HCEC 1CT (cell line): ENCODE results near the gene ZBTB25.

Experiments used
- DNase-seq: peaks from one replicate; pipeline ENCODE4 v3.0.0-alpha.2; 2017

The ZBTB25 gene

DNA sequence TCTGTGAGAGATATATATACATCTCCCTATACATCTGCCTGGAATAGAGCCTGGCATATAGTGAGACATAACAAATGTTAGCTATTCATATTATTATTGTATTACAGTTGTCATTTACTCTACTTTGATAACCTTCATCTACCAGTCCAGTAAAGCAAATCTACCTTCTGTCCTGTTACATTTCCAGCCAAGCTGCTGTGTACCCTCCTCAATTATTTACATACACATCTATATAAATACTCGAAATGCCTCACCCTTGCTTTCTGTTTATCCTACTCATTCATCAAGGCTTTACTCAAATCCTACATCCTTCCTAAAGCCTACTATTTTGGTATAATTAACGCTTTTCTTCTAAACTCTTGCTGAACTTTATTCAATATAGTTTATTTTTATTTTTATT is 9.6 kb upstream of the ZBTB25 start:
- no peak for DNase-seq

DNA sequence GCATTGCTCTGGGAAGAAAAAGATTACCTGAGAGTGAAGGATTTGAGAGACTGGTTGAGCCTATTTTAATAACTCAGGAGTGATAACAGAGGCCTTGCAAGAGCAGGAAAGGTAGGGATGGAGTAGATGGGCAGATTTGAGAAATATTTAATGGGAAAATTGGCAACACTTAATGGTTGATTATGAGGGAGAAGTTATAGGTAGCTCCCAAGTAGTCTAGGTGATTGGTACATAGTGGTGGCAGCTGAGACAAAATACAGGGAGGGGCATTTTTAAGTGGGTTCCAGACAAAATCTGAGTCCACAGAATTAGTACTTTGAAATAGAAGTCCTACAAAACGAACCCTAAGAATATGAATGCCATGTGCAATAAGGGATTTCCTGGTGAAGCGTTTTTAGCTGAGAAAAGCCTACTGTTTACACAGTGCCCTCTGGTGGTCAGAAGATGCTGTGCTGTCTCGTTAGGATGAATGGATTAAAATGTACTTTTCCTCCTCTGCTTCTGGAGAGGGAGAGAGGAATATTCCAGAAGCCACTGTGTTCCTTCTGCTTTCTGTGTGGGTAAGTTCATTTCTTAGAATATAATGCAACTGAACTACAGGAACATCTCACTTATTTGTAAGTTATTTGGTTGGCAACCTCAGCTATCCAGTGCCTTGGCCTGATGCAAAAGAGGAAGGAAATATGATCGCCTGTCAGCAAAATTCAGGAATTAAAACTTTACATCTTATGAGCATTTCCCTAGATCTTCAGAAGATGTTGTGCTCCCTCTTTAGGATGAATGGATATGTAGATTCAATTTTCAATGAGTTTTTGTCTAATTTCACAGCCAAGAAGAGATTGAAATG is 7.4 kb upstream of the ZBTB25 start:
- DNase-seq, result peak; percentile 67

DNA sequence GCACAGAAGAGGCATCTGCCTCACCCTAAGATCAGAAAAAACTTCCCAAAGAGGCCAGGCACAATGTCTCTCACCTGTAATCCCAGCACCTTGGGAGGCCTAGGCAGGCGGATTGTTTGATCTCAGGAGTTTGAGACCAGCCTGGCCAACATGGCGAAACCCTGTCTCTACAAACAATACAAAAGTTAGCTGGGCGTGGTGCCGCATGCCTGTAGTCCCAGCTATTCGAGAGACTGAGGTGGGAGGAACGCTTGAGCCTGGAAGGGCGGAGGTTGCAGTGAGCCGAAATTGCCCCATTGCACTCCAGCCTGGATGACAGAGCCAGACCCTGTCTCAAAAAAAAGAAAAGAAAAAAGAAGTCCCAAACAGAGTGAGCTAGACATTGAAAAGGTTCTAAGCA is 5.4 kb upstream of the ZBTB25 start:
- DNase-seq, result no peak

DNA sequence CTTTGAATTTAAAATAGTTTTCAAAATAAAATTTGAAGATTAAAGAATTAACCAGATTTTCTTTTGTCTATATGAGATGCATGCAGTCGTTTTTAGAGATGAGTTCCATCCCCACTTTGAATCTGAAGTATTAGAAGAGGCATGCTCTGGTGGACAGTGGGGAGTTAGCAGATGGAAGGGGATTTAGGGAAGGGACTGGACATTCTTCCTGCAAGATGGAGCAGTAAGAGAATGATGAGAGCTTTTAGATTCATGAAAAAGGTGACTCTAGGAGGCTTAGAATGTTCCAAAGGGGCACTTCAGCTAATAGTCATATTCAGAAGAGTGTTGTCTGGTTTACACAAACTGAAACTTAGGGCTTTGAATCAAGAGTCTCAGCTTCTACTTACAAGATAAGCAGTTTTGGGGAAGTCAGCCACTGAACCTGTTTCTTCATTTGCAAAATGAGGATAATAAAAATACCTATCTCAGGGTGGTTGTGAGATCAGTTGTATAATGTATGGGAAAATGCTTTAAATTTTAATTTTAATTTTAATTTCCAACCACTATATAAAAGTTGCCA is 4.7 kb upstream of the ZBTB25 start:
- no peak for DNase-seq

DNA sequence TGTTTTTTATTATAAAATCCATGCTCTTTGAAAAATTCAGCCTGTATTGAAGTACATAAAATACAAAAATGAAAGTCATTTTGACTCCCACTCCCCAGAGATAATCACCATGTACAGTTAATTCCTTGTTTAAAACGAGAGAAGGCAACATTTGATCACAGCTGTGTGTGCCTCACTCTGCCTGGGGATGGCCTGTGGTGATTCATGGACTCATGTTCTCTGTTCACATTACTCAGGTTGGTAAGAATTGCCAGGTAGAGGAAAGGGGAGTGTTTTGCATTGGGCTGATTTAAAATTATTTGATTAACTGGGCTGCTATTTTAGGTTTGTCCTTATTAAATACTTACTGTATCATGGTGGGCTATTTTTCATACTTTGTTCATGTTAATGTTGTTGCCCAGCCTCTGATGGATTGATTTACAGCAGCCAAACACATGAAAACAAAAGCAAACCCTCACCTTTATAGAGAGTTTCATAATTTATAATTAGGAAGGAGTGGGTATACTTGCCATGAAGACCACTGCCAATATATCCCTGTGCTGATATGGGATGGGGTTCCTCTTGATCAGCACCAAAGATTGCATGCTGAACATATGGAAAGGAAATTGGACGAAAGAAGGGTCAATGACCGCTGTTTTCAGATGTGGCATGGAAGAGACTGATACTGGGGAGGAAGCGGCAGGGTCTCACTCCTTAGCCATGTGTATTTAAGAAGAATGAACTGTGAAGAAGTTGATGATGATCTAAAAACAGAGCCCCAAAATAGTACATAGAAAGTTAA is 3.9 kb upstream of the ZBTB25 start:
- peak; percentile 55 for DNase-seq

DNA sequence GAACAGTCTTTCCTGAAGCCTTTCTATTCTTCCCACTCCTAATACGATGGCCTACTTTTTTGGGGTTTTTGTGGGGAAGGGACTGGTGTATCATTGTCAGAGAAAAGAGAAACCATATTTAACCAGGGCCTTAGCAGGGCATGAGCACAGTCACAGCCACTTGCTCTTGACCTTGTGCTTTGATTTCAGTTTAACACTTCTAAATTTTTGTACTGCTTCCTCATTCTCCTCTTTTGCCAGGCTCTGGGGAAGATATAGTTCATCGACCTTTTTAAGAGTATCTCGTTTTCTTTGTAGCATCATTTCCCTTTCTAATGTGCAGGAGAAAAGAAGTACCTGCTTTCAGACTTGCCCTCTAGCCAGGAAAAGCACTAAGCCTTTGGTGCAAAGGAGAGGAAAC is 3.1 kb upstream of the ZBTB25 start:
- DNase-seq, result no peak

DNA sequence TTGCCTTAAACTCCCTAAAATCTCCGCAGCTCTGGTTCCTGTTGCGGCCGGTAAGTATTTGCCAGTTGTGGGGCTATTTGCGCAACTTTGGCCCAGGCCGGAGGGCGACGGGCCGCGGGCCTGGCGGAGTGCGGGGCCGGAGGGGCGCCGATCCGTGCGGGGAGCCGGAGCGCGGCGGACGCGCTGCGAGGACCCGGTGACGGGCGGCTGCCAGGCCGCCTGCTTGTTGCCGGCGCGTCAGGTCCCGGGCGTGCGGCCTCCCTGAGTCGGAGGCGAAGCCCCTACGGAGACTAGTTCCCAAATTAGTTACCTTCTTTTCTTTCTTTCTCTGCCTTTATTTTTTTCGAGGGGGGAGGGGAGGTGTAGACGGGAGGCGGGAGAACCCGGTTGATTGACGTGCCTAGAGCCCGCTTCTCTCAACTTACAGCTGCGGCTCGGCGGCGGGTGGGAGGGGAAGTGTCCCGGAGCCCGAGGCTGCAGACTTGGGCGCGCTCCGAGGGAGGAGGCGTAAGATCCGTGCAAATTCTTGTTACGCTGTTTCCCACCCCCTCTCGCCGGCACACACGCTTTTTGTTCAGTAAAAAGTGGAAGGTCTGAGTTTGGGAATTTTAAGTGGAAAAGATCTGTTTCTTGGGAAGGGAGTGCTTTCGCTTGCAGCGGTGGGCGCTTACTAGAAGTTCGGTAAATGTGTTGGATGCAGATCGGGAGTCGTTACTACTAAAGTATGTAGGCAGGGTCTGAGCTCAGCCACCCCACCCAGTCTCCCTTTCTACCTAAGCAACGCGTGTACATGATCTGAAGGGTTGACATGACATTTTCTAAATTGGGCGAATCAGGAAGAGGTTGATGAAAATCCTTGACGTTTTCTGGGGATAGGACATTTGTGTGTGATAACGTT is 1.5 kb upstream of the ZBTB25 start:
- DNase-seq, result peak; percentile 84

DNA sequence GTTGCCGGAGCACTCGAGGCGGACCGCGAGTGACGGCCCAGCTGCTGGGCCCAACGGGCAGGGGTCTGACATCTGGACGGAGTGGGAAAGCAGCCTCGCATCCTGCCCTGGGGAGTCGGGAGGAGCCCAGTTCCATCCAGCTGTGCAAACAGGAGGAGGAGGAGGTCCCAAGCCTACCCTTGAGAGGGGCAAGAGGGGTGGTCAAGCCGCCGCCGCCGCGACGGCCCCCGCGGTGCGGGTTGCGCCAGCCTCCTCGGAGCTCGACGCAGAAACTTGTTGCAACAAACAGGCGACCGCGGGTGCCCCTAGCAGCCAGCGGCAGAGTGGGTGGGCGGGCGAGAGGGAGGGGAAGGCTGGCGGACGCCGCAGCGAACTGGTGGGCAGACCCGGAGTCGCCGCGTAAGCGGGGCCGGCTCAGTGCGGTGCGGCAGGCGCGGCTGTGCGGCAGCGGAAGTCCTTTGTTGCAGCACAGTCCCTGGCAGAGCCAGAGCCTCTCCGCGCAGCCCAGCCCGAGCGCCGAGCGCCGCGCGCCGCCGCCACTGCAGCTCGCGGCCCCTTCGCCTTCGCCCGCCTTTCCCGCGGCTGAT is 765 bp upstream of the ZBTB25 start, which contains the start of gene ZBTB1:
Gene ZBTB1 (plus strand): TSS at position 461 of the 587 bp plus-strand sequence. CDS start 16,735 bp downstream, outside the sequence.
- peak; percentile 78 for DNase-seq

DNA sequence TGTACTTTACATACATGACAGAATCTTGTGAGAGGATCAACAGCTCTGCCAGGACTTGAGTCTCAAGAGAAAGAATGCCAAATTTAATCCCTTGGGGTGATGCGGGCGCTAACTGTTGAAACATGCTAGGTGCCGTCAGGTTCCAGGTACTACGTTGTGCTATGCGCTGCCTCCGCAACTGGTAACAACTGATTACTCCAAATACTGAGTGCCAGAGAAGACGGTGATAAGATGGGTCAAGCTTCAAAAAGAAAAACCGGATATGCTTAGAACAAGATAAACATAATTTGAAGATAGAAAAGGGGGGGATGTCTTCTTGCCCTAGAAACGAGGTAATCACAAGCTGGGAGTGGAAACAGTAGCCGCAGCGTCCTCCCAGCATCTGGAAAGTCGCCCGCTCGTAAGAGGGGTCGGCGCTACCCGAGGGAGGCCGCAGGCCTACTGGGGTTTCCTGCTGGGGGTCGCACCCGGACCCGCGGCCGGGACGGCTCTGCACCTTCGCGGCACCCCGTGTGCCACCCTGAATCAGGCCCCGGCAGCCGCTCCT is 678 bp downstream of the ZBTB25 start:
- peak; percentile 26 for DNase-seq

DNA sequence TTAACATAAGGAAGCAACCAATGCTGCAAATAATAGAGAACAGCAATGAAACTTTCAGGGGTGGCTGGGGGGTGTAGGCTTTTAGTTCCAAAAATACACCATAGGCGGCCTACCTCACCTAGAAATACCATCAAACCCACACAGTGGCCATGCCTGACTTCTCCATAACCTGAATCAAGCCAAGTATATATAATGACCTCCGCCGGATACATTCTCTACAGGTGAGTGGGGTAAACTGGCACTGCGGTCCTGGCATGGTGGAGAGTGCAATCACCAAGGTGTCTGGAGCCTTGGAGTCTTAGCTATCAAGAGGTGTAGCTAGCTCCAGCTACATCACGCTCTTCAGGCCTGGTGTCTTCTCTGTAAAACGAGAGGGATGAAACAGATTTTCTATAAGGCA is 1.2 kb downstream of the ZBTB25 start:
- DNase-seq, result no peak

DNA sequence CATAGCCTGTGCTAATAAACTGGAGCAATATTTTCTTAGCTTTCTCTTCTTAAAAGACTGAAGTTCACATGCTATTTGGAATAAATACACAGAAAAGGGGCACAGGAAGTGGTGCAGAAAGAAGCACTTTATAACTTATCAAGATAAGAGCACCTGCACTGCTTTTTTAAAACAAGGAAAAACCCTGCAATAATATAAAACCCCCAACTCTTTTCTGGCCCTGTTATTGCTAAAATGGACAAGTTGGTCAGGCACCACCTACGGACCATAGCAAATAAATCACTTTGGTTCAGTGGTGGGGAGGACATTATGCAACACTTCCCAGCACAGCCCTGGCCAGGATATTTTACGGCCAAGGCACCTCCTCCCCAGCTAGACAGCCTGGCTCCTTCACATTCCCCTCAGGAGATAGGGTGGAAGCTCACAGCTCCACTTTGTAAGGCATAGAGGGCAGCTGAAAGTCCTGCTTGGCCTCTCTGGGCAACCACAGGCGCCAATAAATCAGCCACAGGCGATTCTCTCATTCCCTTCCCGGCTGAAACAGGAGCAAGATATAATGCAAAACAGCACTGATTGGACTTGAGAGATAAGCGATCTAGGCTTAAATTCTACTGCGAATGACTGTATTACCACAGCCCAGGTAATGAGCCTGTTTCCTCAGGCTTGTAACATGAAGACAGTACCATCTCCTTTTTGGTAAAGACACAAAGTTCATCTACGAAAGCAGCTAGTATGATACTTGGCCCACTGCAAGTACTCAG is 2.0 kb downstream of the ZBTB25 start:
- peak; percentile 53 for DNase-seq

DNA sequence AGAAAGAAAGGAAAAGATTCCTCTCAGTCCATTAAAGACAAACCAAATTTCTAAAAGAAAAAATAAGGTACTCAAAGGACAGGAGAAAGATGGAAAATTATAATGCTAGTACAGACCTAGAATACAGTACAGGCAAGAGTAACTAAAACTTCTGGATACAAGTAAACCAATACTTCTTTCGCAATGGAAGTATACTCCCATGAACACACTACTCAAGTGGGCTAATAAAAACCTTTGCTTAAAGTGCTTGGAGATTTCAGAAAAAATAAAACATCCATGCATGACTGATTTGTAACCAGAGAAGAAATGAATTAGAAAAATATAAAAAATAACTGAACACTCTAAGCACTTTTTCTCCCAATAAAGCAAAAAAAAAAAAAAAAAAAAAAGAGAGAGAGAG is 3.5 kb downstream of the ZBTB25 start:
- DNase-seq, result no peak

DNA sequence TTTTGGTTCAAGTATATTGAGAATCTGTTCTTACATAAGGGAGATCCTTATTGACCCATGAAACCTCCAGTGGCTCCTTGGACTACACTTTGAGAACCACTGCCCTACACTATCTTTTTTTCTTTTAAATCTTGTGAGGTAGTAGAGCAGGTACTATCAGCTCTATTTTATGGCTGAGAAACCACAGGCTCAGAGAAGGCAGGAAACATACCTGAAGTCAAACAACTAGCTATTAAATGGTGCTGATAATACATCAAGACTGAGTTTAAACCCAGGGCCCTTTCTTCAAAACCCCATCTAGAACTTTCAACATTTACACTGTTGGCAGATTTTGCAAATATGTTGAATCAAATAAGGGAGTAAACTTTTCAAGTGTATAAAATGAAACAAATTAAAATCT is 6.9 kb downstream of the ZBTB25 start:
- DNase-seq, result no peak

DNA sequence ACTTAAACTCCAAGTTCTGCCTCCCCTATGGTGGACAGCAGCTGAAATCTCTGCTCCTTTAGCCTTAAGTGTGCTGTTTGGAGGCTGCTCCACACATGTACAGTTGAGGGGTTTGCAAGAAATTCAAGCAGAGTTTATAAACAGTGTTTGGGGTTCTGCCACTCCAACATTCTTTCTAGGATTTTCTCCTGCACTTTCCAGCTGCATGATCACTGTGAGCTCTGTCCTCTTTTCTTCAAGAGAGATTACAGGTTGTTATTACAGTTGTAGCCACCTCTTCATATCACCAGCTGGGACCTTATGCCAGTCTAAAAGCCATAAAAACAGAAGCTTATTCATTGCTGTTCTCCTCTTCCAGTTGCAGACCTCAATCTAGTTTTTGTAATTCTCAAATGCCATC is 8.4 kb downstream of the ZBTB25 start:
- no peak for DNase-seq

DNA sequence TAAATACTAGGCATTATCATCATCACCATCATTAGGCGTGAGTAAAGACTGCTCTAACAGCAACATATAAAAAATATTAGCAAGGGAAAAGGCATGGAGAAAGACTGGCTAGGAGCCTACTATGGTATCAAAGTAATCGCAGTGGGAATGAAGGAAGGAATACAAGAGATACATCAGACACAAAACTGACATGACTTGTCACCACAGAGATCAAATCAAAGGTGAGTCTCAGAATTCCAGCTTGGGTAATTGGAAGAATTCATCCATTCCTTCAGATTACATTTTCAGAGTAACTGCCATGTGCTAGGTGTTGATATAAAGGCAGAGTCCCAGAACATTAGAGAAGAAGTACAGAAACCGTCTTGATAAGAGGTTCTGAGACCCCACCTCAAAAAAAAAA is 10.2 kb downstream of the ZBTB25 start:
- no peak for DNase-seq

DNA sequence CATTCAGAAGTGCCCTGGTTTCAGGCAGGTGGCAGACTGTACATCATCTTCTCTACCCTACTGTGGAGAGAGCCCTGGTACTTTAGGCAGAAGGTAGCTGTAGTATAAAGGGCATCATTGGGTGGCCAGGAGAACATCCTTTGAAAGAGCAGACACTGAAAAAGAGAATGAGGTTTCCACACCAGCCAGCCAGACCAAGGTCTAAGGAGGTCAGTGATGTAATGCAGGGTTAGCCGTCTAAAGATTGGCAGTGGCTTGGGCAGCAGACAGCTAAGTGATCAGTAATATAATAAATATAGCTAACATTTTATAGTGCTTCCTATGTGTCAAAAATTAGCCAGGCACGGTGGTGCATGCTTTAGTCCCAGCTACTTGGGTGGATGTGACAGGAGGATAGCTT is 12.0 kb downstream of the ZBTB25 start:
- no peak for DNase-seq

DNA sequence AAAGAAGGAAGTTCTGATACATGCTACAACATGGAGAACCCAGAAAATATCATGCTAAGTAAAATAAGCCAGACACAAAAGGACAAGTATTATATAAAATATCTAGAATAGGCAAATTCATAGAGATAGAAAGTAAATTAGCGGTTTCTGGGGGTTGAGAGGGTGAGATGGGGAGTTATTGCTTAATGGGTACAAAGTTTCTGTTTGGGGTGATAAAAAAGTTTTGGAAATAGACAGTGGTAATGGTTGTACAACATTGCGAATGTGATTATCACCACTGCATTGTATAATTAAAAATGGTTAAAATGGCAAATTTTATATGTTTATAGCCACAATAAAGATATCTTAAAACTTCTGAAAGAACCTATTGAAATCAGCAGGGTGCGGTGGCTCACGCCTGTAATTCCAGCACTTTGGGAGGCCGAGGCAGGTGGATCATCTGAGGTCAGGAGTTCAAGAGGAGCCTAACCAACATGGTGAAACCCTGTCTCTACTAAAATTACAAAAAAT is 15.0 kb downstream of the ZBTB25 start:
- DNase-seq, result no peak

DNA sequence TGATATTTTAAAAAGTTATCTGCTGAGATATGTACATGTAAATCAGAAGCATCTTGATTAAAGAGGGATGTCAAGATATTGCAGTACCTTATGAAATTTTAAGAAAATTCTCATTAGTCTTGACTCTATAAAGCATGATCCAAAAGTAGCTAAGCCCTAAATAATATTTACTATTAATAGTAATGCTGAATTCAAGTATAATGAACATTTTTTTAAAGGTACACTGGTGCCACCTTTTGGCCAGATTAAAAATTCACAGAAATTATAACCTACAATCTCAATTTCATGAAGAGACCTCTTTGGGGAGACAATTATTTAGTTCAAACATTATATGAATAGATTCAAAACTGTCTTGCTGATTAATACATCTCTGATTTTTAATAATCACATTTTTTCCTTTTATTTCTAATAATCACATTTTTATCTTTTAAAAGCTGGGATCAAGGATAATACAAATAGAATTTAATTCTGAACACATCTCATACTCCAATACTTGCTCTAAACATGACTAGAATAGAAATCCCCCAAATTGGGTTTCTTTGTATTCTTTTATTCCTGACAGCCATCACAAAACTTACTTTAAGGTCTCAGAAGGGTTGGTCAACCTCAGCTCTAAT is 24.9 kb downstream of the ZBTB25 start:
- DNase-seq, result no peak

DNA sequence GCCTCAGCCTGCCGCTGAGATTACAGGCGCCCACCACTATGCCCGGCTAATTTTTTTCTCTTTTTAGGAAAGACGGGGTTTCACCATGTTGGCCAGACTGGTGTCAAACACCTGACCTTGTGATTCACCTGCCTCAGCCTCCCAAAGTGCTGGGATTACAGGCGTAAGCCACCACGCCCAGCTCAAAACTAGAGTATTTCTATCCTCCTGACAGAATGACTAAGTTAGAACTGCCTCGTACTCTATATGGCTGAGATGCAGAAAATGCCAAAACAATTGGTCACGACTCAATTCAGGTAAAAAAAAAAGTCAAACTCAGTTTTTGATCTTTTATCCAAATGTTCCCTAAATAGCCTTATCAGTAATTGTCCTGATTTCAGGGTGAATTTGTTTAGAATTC is 27.2 kb downstream of the ZBTB25 start:
- DNase-seq, result no peak

DNA sequence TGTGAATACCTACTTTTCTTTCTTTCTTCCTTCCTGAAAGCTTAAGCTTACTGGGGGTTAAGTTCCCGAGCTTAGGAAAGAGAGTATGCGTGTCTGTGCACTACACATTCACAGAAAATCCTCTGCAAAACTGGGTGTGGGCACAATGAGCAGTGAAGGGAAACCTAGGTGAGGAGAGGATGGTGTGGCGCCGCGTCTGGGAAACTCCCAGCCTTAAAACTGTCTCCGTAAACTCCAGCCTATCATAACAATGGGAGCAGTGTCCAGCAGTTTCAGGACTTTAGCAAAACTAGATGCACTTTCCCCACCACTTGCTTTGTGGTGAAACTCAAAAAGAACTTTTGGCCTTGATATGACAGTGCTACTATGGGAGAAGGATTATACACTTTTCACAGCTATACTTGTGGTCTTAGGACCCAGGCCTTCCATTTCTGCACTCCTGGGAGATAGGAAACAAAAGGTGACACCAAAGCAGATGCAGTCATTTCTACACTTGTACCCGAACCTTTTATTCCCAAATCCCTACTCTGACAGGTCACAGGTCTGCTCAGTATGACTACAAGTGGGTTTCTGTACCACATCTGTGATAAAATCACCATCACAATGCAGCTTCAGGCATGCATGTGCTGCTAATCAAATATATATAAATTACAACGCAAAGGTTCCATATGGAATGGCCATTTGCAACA is 27.9 kb downstream of the ZBTB25 start:
- DNase-seq, result no peak
